HG03280 (cell line): ENCODE measurements around the gene DOCK4.
A peak's percentile ranks its signal among the peaks of the same experiment; 100 is the strongest.

Experiments used
- ATAC-seq: cut with Tn5 transposase; IDR thresholded peaks from one replicate; pipeline ENCODE4 v1.9.1; 2021; ENCODE audit warnings: mild to moderate bottlenecking, moderate library complexity; ENCODE audit not compliant: unreplicated experiment

DOCK4 gene

GRCh38 chr7:111871283-111871682, 334.9 kb downstream of the DOCK4 start:
- ATAC-seq: no peak

GRCh38 chr7:111869280-111869679, 336.9 kb downstream of the DOCK4 start:
- ATAC-seq: no peak

- no peak for ATAC-seq
These were observed 338.8 kb downstream of the DOCK4 start for GRCh38 chr7:111867348-111867931.

- ATAC-seq: no peak
These were observed 339.4 kb downstream of the DOCK4 start for GRCh38 chr7:111866787-111867186.

GRCh38 chr7:111865430-111865829, 340.8 kb downstream of the DOCK4 start:
- ATAC-seq: no peak

- ATAC-seq: no peak
These were observed 341.8 kb downstream of the DOCK4 start for GRCh38 chr7:111864291-111864976.

GRCh38 chr7:111863269-111863668, 342.9 kb downstream of the DOCK4 start:
- ATAC-seq: no peak

GRCh38 chr7:111860248-111860647, 346.0 kb downstream of the DOCK4 start:
- ATAC-seq: no peak

- no peak for ATAC-seq
These were observed 347.9 kb downstream of the DOCK4 start for GRCh38 chr7:111858331-111858730.

- ATAC-seq: no peak
These were observed 350.4 kb downstream of the DOCK4 start for GRCh38 chr7:111855842-111856227.

- ATAC-seq: peak; percentile 64
These were observed 350.9 kb downstream of the DOCK4 start for GRCh38 chr7:111855161-111855841.

- ATAC-seq: no peak
These were observed 352.8 kb downstream of the DOCK4 start for GRCh38 chr7:111853201-111853990.

- ATAC-seq: no peak
These were observed 354.1 kb downstream of the DOCK4 start for GRCh38 chr7:111852081-111852480.

GRCh38 chr7:111846898-111847297, 359.3 kb downstream of the DOCK4 start:
- ATAC-seq: no peak

GRCh38 chr7:111845853-111846252, 360.3 kb downstream of the DOCK4 start:
- no peak for ATAC-seq

- ATAC-seq: no peak
These were observed 361.1 kb downstream of the DOCK4 start for GRCh38 chr7:111844904-111845671.

- ATAC-seq: no peak
These were observed 363.7 kb downstream of the DOCK4 start for GRCh38 chr7:111842491-111842890.

- no peak for ATAC-seq
These were observed 364.5 kb downstream of the DOCK4 start for GRCh38 chr7:111841596-111842205.

GRCh38 chr7:111840528-111840927, 365.7 kb downstream of the DOCK4 start:
- no peak for ATAC-seq

GRCh38 chr7:111839261-111839660, 366.9 kb downstream of the DOCK4 start:
- no peak for ATAC-seq
